Measurements from ENCODE around the gene SCD5.
"Not testable (repeated sequence)": the region's sequence is repeated elsewhere in the genome, so short reads cannot be mapped to it uniquely, and the experiment has no call there.

The SCD5 gene

DNA sequence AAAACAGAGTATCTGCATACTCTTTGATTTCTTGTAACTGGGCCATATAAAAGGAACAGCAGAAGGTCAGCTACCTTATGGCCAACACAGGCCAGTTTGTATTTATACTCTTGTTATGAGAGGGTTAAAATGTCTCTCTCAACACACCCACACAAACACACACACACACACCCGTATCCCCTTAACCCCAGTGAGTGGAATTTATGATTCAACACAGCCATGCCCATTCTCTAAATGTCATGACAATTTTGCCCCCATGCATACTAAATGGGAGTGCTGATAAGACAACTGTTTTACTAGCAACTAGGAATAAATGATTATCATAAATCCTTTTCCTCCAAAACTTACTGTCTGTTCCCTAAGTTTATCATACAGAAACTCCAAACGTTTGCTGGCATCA is 22.1 kb upstream of the SCD5 start:
- no peak overlapping the region for H3K4me3 ChIP-seq (ENCODE audit: low read depth, low read length)
- TF ChIP-seq, protein P1, sequence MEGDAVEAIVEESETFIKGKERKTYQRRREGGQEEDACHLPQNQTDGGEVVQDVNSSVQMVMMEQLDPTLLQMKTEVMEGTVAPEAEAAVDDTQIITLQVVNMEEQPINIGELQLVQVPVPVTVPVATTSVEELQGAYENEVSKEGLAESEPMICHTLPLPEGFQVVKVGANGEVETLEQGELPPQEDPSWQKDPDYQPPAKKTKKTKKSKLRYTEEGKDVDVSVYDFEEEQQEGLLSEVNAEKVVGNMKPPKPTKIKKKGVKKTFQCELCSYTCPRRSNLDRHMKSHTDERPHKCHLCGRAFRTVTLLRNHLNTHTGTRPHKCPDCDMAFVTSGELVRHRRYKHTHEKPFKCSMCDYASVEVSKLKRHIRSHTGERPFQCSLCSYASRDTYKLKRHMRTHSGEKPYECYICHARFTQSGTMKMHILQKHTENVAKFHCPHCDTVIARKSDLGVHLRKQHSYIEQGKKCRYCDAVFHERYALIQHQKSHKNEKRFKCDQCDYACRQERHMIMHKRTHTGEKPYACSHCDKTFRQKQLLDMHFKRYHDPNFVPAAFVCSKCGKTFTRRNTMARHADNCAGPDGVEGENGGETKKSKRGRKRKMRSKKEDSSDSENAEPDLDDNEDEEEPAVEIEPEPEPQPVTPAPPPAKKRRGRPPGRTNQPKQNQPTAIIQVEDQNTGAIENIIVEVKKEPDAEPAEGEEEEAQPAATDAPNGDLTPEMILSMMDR (IDR thresholded peaks at IDR 0.05; ENCODE audit: low read depth, low read length), result no peak

DNA sequence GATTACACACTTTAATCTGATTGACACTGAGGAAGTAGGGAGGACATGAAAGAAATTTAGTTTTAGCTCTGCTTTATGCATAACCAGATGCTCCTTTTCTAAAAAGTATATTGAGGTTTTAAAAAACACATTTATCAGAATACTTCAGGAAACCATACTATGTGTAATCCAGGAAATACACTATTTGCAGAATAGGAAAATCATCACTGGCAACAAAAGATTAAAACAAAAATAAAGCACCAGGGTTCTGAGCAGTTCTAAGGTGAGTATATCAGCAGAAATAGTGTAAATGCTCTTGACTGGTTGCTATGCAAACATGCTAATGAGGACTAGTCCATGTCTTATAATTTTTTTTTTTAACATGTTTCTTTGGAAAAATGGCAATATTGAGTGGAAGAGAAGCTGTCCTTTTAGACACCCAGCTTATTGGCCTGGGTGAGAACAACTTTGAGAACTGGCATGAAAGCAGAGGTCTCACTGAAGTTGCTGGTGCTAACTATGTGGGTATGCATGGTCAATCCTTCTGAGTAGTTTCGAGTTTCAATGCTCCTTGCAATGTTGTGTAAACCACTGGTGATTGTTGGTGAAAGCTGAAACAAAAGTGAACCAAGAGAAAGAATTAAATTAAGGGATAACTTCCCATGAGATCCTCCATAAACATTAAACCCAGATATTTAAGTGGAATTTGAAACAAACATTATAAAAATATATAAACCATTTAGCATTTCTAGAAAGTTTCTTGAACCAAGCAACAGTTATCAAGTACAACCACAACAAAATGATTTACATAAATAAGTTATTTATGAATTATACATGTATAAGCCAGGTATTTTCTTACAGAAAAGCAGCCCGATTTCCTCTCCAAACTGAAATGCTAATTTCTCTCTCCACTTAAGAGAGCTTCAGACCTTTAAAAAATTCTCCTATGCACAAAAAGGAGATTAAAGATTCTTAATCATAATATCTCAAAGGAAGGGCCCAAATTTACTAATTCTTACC is 20.4 kb upstream of the SCD5 start:
- H3K4me3 ChIP-seq (ENCODE audit: low read depth, low read length), result no peak overlapping the region
- TF ChIP-seq, protein P1 (IDR thresholded peaks at IDR 0.05; ENCODE audit: low read depth, low read length), result no peak

DNA sequence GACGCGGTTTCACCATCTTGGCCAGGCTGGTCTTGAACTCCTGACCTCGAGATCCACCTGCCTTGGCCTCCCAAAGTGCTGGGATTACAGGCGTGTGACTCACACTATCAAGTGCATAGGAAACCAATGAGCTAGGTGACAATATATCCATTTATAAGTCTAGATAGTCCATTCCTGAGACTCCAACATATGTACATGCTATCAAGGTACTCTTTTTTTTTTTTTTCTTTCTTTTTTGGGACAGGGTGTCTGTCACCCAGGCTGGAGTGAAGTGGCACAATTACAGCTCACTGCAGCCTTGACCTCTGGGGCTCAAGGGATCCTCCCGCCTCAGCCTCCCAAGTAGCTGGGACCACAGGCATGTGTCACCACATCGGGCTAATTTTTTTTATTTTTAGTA is 18.3 kb upstream of the SCD5 start:
- not testable (repeated sequence) for H3K4me3 ChIP-seq (ENCODE audit: low read depth, low read length)

DNA sequence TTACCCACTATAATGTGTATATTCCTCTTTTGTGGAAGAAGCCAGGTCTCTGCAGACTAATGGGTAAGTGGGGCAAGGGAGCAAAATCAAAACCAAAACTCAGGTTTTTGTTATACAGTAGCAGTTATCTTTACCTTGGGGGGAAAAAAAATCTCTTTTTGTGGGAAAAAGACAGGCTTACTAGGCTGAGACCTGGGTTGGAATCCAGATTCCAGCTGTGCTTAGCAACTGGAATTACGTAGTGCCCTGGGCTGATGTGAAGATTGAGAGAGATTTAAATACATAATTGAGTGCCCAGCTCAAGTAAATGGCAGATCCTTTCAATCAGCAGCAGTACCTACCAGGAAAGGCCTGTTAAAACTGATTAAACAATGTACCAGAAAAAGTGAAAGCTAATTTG is 15.4 kb upstream of the SCD5 start:
- H3K4me3 ChIP-seq (ENCODE audit: low read depth, low read length), result no peak overlapping the region
- TF ChIP-seq, protein P1 (IDR thresholded peaks at IDR 0.05; ENCODE audit: low read depth, low read length), result no peak

DNA sequence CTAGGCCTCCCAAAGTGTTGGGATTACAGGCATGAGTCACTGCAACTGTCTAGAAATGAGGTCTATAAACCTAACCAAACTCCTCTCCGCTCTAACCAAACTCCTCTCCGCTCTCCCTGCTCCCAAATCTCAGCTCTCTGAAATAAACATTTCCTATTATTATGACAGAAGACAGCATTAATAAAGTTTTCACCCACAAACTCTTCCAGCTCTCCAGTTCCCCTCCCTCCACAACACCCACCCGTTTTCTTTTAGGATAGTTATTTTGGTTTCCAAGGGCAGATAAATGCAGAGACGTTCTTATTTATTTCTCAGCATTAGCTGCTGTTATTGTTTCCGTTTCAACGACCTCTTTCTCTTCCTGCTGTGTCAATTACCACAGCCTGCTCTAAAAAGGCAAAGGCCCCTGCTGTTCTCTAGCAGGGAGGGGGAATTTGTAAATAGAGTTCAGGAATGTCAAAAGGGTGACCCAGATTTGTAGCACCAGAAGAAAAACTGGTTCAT is 13.3 kb upstream of the SCD5 start:
- TF ChIP-seq, protein P1 (IDR thresholded peaks at IDR 0.05; ENCODE audit: low read depth, low read length), result no peak
- H3K4me3 ChIP-seq (ENCODE audit: low read depth, low read length), result no peak overlapping the region

DNA sequence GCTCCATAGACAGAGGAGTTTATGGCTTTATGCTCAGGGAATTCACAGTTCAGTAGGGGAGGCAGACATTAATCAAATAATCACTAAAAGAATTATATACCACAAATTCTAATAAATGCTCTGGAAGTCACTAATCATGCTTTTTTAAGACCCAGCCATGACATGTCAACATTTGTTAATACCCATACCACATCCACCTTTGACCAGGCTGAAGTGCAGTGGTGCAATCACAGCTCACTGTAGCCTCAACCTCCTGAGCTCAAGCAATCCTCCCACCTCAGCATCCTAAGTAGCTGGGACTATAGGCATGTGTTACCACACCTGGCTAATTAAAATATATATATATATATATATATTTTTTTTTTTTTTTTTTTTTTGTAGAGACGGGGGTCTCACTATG is 12.8 kb upstream of the SCD5 start:
- TF ChIP-seq, protein P1 (IDR thresholded peaks at IDR 0.05; ENCODE audit: low read depth, low read length), result no peak
- no peak overlapping the region for H3K4me3 ChIP-seq (ENCODE audit: low read depth, low read length)

DNA sequence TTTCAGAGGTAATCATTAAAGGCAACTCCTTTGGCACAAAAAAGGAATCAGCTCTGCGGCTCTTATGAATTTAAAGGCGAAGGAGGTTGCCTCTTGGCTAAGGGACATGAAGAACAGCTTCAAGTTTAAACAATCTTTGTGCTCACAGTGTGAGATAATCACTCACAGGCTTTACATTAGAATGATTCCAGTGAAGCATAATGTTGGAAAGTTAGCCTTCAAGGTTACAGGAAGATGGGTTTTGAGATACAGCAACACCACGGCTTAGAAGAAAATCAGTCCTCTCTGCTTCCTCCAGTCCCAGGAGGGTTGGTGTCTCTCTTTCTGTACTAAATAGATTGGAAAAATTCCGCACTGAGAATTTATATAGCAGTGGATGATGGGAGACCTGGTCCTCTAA is 11.6 kb upstream of the SCD5 start:
- H3K4me3 ChIP-seq (ENCODE audit: low read depth, low read length), result no peak overlapping the region
- TF ChIP-seq, protein P1 (IDR thresholded peaks at IDR 0.05; ENCODE audit: low read depth, low read length), result no peak

Measured in WI38 (cell line).